Kidney glomerular epithelial cell (primary cell): ENCODE data around the gene ANKRD44.

ENCODE experiments used
- DNase-seq: peaks from one replicate; lab custom pipeline; 2025; lab: John Stamatoyannopoulos, UW

Gene ANKRD44

DNA sequence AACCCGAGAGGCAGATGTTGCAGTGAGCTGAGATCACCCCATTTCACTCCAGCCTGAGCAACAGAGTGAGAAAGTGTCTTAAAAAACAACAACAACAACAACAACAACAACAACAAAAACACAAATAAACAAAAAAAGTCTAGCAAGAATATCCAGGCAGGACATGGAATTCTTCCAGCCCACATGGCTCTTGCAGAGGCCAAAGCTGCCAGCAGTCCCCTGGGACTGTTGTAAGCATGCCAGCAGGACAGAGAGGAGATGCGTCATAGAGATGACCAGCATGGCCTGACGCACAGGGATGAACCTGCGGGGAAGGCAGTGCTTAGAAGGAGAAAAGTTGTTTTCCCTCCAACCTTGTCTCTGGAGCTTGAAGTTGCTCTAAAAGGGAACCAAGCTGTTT, 201.8 kb downstream of the ANKRD44 start:
- DNase-seq: no peak

DNA sequence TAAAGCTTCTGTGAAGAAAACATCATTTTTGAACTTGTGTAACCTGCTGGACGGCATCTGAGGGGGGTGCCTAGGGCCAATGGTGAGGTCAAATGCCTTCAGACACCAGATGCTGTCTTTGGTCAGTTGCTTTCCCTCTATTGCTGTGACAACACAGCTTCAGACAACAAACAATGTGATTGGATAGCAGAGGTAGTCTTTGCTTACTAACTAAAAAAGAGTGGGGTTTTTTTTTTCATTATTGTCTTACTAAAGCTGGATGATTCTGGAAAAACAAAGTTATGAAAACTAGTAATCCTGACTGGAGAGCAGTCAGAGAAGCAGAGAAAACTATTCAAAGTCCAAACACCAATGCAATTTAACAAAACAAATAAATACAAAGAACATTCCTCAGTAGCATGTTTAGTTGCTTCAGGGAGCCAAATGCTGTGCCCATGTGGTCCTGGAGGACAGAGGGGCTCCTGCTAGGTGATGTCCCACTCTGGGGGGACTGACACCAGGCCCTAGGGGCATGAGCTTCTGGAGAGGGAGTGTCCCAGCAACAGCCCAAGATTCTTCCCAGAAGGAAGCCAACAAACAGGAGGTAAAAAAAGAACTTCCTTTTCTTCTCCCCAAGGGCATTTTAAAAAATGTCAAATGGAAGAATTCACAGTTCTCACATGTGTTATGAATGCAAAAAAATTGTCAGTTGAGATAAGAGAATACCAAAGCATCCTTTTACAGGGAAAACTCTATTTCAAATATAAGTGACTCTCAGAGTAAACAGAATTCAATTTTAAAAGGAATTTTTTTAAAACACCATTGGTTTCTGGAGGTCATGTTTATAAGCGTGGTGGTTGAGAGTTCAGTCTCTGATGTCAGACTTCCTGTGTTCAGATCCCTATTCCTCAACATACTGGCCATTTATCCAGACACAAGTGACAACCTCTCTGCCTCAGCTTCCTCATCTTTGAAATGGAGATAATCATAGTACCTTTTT, 203.0 kb downstream of the ANKRD44 start:
- no peak for DNase-seq

DNA sequence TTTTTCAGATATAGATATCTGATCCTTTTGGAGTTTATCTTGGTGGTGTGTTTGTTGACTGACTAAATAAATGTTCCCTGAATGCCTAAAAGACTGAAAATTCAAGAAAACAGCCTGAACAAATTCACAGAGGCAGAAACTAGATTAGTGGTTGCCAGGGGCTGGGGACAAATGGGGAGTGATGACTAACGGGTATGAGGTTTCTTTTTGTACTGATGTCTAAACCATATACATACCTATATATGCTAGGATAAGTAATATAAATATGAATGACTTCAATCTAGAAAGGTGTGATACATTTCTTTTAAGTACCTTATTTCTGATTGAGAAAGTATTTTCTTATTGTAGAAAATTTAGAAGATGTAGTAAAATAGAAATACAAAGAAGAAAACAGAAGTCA, 207.2 kb downstream of the ANKRD44 start:
- no peak for DNase-seq

DNA sequence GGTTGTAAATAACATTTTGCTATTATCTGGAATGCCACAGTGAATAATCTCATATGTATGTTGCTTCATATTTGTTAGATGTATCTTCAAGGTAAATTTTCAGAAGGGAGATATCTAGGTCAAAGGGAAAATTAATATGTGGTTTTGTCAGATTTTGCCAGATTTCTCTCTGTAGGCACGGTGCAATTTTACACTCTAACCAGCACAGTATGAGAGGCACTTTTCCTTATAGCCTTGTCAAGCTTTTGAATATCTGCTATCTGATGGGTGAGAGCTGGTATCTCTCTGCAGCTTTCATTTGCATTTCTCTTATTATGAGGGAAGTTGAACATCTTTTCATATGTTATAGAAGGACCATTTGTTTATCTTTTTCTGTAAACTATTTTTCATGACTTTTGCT, 208.3 kb downstream of the ANKRD44 start:
- DNase-seq: no peak

DNA sequence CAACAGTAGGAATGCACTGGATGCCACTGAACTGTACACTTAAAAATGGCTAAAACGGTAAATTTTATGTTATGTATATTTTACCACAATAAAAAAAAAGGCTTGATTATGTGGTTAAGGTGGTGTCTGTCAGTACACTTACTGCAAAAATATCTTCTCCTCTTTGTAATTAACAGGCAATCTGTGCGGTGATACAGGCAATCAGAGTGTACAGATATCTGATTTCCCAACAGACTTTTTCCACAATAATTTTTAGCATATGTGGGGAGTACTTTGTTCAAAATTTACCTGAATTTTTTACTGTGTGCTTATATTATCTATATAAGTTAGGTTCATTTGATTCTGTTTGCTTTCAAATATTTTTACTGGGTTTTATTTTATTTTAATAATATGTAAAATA, 209.1 kb downstream of the ANKRD44 start:
- no peak for DNase-seq

DNA sequence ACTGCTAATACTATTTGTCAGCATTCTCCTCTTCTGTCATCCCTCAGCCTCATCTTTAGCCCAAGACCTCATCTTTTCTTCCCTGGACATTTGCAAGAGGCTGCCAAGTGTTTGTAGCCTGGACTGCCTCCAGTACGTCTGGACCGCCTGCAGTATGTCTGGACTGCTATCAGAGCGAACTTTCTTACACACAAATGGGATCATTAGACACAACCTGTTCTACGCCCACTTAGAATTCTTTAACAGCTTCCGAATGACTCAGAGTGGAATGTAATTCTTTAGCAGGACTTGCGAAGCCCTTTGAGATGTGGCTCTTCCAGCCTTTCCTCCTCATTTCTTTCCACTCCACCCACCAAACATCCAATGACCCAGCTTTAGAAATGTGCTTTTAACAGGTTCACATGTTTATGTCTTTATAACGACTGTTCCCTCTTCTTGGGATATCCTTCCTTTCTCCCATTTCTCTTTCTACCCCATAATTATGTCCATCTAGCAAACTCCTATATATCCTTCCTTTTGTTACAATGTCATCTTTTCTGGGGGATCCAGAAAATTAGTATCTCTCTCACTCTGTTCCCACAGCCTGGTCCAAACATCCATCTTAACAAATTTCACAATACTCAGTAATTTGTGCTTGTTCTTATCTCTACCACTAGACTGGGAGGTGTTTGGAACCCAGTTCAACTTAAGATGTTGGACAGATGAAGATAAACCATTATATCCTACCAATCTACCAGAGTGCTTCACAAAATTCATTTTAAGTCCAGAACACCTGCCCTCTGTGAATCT, 212.8 kb downstream of the ANKRD44 start:
- DNase-seq: peak; percentile 31

DNA sequence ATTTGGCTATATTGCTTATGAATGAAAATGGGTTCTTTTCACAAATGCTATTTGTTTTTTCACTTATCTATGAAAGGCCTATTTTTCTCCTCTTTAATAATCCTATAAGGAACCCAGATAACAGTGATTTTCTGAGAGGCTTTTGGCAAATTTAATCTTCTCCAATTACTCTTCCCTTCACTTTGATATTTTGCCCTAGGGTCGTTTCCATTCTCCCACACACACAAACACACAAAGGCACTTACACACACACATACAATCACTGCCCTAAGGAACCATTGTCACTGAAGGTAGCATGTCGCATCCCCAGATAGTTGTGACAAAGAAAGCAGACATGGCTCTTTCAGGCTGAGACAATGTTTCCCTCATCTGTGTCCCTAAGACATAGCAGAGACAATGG, 213.9 kb downstream of the ANKRD44 start:
- no peak for DNase-seq

DNA sequence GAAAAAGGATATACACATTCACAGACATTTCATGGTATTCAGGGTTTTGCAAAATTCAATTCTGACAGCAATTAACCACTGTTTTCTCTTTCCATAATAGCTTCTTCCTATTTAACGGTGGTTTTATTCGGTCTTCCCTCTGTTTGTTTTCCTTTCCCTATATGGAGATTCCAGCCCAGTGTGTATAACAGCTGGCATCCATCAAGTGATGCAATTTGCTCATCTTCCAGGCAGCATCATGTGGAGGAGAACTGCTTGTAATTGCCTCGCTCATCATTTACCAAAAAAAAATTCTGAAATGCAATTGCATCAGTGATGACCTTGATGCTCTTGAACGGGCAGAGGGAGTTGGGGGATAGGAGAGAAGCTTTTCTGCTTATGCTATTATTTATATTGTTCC, 218.1 kb downstream of the ANKRD44 start:
- no peak for DNase-seq

DNA sequence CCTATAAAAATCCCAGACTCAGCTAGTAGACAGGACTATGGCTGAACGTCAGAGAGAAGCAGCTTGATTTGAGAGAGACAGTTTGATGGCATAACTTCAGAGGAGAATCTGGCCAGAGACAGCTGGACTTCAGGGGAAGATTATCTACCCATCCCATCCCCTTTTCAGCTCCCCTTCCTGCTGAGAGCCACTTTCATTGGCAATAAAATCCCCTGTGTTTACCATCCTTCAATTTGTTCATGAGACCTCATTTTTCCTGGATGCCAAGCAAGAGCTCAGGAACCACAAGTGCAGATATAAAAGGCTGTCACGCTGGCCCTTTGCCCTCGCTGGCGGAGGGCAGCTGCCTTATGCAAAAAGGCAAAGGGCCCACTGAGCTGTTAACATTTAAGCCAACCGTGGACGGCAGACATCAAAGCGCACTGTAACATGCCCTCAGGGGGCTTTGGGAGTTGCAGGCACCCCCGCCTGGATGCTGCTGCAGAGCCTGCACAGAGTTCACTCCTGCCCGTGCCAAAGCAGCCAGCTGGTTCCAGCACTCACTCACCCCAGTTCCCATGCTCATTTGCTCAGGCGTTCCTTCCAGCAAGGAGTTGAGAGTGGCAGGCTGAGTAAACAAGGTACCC, 219.7 kb downstream of the ANKRD44 start:
- DNase-seq: no peak

DNA sequence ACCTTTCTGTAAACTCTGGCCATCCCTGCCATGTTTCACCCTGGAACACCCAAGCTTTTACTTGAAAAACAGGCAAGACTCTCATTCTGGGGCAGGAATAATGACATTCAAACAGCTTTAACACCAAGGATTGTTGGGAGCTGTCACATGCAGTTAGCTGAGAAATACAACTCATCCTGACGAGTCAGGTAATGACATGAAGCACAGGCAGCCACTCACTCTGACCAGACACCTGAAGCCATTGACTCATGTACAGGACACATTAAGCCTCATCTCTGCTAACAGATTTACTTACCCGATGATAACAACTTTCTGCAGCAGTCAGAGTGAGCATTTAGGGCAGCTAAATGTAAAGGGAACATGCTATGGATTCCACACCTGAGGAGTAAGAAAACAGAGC, 220.9 kb downstream of the ANKRD44 start:
- DNase-seq: no peak

DNA sequence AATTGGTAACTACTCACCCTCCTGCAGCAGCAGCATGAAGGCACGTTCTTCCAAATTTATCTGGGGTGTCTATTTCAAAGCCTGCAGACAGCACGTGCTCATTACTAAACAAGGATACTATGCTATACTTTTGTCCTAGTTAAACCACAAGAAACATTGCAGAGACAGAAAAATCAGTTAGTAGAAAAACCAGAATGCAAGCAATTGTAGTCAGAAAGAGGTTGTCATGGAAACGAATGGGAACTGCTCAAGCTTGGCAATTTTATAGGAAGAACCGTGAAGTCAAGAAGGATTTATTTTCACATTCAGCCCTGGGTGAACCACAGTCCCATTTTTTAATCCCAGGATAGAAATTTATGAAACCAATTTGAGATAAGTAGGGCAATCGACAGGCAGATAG, 221.9 kb downstream of the ANKRD44 start:
- peak; percentile 72 for DNase-seq

DNA sequence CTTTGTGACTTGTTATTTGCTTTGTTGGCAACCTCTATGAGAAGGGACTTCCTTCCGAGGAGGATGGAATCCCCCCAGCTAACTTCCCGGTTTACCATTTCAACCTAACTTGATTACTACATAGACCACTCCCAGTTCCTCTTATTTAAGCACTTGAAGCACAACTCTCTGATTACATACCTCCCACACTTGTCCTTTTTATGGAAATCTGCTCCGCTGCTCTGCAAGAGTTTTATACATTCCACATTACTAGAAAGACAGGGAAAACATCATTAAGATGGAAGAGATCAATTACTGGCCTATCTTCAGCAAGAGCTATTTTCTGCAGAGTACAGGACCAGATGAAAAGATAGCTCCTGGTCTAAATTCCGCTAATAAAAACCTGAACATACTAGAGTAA, 224.1 kb downstream of the ANKRD44 start:
- no peak for DNase-seq

DNA sequence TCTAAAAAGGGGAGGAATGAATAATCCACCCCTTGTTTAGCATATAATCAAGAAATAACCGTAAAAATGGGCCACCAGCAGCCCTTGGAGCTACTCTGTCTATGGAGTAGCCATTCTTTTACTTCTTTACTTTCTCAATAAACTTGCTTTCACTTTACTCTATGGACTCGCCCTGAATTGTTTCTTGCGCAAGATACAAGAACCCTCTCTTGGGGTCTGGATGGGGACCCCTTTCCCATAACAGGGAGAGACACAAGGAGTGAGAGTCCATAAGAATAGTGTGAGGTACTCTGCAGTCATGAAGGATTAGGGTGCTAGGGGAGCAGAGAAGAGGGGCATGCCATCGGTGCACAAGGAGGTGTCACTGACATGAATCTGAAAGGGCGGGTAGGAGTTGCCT, 224.9 kb downstream of the ANKRD44 start:
- DNase-seq: no peak

DNA sequence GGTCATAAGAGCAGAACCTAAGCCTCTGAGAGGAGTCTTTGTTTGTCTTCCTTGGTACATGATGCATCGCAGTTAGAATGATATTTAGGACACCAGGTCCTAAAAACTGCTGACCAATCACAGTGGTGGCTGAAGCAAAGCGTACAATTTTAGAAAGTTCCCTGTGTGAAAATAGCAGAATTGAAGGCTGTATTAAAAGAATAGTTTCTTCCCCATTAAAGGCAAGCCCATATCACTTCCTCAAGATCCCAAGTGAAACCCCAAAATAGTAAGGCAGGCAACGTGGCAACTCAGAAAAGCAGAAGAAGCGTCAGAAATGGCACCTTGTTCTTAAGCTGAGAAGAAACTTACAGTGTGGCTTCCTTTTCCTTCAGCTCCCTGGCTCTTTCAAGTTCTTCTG, 229.3 kb downstream of the ANKRD44 start:
- no peak for DNase-seq

DNA sequence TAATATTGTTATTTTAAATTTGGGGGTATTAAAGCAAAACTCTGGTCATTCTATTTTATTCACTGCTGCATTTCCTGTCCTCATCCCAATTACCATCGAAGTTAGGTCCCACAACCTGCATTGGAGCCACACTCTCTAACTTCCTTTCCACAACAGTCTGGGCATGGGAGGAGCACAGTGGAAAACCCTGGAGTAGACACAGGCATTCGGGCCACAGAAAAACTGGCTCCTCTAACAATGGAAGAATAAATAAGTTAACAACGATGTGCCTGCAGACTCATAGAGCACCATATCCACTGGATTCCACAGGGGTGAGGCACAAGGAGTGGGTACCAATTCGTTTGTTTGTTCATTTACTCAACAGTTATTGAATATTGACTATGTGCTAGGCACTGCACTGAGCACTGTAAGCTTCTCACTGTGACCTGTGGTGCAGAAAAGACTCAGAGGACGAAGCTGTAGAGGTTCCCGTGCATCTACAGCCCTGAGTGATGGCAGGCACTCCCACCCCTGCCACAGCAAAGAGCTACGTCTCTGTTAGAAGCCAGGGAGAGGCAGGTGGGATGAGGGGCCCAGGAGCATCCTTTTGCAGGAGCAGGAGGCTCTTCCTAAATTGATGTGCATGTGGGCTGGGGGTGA, 229.9 kb downstream of the ANKRD44 start:
- DNase-seq: no peak

DNA sequence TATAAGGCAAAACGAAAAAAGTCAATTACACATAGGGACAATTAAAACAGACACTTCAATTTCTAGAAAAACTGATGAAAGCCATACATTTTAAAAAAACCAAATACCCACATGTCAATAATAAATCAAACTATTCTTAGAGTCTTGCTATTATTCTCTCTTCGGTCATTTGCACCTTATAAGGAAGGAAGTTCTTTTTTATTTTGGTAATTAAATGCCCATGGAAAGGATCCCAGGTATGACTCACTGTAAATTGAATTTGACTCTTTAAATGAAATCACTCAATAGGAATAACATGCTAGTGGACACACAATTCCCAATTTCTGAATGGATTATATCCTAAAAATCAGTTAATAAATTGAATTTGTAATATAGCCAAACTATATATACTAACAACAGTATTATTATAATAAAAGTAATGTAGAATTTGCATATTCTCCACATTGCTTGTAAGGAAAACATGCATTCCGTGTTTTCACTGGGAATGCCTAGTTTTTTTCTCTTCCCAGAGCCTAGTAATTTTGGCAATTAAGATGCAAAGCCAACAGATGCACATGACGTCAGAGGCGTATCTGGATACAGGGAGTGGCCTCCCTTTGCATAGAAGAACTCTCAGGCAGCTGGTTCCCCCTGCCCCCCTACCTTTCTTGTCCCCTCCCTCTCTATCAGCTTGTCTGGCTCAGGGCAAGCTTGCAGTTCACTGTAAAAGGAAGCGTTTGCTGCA, 230.6 kb downstream of the ANKRD44 start:
- no peak for DNase-seq

DNA sequence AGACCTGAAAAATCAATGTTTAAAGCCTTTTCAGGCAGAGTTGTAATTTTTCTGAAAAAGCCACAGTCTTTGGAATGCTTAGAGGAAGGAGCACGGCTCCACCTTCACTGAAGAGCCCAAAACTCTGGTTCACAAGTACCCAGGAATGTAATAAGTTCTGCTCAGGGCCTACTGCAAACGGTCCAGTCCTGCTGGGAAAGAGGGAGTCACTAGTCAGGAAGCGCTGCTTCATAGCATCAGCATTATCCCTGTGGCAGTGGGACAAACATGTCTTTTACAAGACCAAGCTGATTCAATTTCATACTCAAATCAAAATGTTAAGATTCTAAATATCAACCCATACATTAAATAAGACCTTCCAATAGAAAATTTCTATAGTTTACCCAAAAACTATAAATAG, 231.2 kb downstream of the ANKRD44 start:
- DNase-seq: no peak

DNA sequence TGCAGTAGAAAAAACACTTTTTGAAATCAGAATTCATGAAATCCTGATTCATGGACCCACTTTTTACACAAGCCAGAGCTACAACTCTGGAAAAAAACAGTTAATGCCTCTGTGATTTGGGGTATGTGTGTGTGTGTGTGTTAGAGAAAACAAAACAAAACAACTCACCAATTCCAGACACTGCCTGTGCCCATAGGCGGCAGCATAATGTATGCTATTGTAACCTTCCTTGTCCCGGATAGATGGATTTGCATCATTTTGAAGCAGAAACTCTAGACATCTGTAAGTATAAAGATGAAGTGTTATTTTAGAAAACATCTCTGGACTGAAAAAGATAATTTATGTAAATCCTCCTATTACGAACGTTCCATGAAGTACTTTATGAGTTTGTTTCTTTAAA, 232.0 kb downstream of the ANKRD44 start:
- no peak for DNase-seq

DNA sequence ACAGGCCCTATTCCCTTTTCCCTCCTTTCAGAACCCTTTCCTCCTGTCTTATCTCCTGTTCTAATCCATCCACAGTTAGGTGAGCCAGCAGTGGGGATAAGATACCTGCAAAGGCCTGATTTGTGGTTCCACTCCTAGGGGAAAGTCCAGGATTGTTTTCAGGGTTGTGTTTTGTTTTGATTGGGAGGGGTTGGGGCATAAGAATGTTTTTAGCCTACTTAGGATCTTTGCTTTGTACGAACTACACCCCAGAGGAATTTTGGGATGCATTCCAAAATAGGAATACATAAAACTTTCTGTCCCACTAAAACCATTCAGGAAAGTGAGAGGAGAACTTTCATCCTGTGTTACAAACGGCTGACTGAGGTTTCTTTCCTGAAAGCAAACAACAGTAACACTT, 233.2 kb downstream of the ANKRD44 start:
- DNase-seq: no peak

DNA sequence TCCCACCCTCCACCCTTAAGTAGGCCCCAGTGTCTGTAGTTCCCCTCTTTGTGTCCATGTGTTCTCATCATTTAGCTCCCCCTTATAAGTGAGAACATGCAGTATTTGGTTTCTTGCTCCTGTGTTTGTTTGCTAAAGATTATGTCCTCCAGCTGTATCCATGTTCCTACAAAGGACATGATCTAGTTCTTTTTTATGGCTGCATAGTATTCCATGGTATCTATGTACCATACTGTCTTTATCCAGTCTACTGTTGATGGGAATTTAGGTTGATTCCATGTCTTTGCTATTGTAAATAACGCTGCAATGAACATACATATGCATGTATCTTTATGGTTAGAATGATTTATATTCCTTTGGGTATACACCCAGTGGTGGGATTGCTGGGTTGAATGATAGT, 233.9 kb downstream of the ANKRD44 start:
- DNase-seq: no peak

DNA sequence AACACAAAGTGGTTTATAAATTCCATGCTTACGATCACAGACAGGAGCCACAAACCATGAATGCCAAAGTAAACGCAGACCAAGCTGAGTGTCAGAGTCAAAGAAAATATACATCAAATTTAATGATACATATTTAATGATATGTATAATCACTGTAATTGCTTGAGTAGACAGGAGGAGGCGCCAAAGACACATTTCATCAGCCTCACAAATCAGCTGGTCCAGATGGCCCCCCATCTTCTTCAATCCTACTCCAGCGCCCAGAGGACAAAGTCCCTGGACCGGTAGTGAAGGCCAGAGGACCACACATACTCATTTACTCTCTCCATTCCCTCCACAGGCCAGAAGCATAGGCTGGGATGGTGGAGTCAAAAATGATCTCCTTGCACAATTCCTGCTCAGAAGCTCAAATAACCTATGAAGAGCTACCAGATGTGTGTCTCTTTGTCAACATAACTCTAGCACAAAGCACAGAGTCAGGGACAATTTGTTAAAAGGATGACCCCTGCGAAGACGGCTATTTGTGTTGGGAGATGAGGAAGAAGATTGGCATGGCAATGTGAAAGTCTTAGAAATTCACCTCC, 234.7 kb downstream of the ANKRD44 start:
- no peak for DNase-seq
